HG02642 (cell line): ENCODE measurements around the gene MRGPRE.

ENCODE experiments used
- ATAC-seq: cut with Tn5 transposase; IDR thresholded peaks from one replicate; pipeline ENCODE4 v1.9.1; 2021; ENCODE audit warnings: mild to moderate bottlenecking; ENCODE audit not compliant: unreplicated experiment, poor library complexity

The MRGPRE gene

DNA sequence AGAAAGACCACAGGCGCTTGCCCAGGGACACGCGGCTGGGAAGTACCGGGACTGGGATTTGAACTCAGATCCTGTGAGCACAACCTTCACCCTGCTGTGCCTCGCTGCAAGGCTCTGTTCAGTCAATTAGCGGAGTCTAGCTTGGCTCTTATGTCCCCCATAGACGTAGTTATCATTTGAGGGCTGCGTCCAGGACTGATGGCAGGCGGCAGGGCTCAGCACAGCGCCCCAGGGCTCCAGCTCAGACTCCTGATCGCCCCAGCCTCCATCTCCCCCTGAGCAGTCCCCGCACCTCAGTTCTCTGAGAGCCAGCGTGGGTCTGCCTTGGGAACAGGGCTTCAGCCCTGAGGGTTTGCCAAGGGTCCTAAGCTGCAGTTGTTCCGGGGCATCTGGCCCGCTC, 33.4 kb downstream of the MRGPRE start:
- ATAC-seq = no peak

DNA sequence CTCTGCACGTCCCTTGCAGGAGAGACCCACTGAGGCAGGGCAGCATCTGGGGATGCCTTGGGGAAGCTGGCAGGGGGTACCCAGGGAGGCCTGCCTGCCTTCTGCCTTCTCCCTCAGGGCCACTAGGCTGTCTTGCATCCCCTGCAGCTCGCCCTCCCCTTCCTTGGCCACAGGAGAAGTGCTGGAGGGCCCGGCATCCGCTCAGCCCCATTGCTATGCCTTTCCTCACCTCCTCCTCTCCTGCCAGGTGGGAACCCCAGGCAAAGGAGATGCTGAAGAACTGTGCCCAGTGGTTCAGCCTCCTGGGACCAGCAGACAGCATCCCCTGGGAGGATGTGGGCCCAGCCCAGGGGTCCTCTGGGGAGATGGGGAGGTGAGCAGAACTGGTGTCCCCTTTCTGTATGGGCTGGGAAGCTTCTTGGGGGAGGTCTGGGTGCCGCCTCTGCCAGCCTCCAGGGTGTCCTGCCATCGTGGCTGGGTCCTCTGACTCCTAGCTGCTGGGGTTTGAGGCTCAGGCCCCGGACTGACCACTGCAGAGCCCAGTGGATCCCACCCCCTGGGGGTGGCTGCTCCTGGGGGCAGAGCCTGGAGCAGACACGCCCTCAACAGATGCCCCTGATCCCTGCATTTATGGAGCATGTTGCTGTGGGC, 34.2 kb downstream of the MRGPRE start:
- no peak for ATAC-seq

DNA sequence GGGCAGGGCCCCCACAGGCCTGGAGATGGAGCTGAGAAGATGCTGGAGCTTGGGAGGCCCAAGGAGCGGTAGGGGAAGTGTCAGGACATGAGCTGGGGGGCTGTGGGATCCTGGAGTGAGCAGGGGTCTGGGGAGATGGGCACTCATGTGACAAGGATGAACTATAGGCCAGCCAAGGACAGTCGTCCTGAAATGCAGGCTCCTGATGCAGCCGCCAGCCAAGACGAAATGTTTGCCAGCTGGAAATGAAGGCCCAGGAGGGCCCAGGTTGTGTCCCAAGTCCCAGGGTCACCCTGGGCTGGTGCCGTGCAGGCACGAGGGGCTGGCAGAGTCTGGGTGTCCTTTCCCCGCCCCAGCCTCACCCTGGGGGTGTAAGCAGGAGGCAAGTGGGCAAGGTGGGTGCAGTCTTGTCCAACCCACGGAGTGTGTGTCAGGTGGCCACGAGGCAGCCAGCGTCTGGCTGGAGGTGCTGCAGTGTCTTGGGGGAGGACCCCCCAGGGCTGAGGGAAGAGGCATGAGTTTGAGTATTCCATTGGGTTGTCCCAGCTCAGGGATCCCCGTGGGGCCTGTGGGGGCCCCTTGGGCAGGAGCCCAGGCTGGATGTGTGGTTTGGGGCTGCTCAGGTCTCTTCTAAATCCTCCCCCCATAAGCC, 35.0 kb downstream of the MRGPRE start:
- no peak for ATAC-seq

DNA sequence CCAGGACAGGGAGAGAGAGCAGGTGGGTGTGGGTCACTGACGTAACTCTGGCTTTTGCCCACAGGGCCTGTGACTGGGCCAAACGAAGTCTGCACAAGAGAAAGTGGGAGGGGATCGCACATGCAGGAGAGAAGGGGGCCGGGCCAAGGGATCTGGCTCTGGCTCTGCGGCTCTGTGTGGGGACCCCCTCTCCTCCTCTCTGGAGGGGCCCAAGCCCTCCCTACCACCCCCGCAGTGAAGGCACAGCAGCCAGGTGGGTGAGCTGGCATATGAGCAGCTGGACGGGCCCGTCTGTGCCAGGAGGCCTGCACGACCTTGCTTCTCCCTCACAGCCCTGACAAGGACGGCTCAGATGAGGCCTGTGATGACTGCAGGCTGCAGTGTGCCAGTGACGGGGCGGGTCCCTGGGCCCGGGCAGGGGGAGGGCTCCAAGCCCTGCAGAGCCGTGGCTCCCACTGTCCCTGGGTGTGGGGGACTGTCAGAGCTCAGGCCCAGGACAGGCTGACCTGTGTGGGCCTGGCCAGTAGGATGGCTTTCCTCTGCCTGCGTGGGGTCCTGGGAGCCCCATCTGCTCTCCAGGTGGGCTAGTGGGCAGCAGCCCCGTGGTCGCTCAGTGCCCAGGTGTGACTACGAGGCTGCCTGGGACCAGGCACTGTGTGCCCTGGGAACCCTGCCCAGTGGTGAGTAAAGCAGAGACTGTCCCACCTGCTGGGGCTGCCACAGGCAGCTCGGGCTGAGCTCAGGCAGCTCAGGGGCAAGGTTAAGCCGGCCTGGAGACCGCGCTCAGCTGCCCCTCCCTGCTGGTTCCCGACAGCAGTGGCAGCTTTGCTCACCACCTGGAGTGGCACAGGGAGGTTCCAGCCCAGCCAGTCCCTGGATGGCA, 35.8 kb downstream of the MRGPRE start:
- ATAC-seq = no peak

DNA sequence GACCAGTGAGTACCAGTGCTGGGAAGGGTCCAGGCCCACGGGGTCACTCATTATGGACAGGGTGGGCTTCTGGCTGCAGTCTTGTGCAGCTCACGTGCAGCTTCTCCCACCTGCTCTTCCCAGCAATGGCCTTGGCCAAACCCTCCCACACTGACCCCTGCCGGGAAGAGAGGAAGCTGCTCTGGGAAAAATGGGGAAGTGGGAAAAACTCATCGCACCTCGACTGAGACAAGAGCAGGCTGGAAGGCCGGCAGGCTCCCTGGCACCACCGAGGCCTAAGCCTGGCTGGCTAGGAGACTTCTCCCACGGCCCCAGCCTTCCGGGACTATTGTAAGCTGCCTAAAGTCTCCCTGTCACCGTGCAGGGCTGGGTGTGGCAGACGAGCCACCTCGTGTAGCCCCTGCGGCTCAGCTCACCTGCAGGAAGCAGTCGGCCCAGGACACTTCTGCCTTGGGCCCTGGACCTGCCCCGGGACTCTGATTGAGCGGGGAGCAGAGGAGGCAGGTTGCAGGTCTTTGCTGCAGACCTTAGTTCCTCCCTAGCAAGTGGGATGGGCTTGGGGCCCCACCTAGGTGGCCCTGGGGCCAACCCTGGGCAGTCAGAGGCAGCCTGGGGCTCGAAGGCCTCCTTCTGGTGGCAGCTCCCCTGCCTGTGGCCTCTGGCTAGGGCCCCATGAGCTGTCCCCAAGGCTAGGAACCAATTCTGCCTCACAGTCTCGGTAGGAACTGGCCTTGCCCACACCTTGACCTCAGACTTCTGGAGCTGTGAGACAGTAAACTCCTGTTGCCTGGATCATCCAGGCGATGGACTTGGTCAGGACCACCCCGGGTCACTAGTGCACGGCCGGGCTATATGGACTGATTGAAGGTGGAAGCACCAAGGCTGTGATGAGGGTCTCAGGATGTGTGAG, 36.7 kb downstream of the MRGPRE start:
- ATAC-seq = no peak

GRCh38 chr11:3194016-3194816, 38.0 kb downstream of the MRGPRE start:
- no peak for ATAC-seq

- no peak for ATAC-seq
These were observed 38.7 kb downstream of the MRGPRE start for GRCh38 chr11:3193373-3194015.

GRCh38 chr11:3192511-3193372, 39.5 kb downstream of the MRGPRE start:
- ATAC-seq = no peak

DNA sequence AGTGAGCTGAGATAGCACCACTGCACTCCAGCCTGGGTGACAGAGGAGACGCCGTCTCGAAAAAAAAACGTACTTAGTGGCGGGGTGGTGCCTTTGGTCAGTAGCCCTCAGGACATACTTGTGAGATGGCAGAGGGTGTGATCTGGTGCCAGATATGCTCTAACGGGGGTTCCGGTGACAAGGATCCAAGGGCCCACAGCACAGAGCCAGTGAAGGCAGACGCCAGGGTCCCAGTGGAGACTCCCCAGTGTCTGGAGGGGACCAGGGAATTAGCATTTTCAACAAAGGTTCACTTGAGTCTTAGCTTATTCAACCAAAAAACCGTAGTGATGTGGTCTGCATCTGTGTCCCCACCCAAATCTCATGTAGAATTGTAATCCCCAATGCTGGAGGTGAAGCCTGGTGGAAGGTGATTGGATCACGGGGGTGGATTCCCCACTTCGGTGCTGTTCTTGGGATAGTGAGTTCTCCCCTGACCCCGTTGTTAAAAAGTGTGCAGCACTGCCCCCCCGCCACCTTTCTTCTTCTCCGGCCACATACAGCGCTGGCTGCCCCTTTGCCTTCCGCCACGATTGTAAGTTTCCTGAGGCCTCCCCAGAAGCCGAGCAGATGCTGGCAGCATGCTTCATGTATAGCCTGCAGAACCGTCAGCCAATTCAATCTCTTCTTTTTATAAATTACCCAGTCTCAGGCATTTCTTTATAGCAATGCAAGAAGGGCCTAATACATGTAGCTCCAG, 40.5 kb downstream of the MRGPRE start:
- no peak for ATAC-seq

GRCh38 chr11:3190600-3190999, 41.6 kb downstream of the MRGPRE start:
- ATAC-seq = no peak

- no peak for ATAC-seq
These were observed 42.2 kb downstream of the MRGPRE start for GRCh38 chr11:3189886-3190583.

DNA sequence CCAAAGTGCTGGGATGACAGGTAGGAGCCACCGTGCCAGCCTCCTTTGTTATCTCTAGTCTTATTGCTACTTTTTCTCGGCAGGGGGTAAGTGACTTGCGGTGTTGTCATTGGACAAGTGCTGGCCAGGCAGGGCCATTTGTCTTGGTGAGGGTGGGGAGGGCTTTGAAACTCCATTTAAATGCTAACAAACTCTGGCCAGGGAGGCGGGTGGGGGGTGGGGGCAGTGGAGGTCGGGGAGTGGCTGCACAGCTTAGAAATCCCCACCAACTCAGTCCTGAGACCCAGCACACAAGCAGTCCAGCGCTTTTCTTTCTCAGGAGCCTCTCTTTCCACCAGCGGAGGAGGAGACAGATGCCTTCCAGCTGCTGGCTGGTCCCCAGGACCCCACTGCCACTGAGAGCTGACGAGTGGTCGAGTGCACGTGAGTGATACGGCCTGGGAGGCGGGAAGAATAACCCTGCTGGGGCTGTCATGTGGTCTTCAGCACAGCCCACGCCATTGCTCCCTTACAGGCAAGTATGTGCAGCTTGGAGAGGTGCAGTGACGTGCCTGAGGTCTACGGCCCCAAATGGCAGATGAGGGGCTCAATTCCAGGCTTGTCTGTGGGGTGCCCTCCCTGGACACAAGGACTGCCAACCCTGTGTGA, 42.9 kb downstream of the MRGPRE start:
- no peak for ATAC-seq

GRCh38 chr11:3188496-3189195, 43.6 kb downstream of the MRGPRE start:
- no peak for ATAC-seq

DNA sequence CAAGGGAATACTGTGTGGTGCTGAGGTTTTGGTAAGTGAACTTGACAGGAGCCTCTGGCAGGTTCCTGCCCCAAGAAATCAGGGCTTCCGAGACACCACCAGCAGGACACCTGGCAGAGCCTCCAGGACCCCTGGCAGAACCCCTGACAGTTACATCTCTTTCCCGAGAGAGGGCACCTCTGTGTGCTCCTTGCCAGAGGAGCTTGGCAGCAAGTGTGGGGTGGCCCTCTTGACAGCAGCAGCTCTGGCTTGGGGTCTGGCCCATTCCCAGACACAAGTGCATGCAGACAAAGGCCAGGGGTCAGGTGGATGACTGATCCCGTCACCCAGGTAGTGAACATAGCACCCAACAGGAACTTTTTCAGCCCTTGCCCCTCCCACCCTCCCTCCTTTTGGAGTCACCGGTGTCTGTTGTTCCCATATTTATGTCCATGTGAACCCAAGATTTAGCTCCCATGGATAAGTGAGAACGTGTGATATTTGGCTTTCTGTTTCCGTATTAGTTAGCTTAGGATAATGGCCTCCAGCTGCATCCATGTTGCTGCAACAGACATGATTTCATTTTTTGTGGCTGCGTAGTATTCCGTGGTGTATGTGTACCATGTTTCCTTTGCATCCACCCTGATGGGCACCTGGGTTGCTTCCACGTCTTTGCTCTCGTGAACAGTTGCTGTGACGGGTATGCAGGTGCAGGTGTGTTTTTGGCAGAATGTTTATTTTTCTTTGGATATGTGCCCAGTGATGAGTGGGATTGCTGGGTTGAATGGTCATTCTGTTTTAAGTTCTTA, 45.9 kb downstream of the MRGPRE start:
- no peak for ATAC-seq

DNA sequence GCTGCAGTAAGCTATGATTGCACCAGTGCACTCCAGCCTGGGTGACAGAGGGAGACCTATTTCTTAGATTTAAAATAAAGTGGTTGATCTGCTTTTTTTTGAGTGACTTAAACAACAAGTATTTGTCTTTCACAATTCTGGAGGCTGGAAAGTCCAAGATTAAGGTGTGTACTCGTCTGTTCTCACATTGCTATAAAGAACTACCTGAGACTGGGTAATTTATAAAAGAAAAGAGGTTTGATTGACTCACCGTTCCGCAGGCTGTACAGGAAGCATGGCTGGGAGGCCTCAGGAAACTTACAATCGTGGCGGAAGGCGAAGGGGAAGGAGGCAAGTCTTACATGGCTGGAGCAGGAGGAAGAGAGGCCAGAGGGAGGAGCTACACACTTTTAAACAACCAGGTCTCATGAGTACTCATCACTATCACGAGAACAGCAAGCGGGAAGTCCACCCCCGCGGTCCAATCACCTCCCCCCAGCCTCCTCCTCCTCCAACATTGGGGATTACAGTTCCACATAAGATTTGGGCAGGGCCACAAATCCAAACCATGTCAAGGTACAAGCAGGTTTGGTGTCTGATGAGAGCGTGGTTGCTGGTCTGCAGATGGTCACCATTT, 47.4 kb downstream of the MRGPRE start:
- ATAC-seq = no peak
